ENCODE results near the gene STRIP1.

Gene STRIP1

GRCh38 chr1:110056776-110057175, 22.4 kb downstream of the STRIP1 start:
- DNase-seq (ENCODE audit: low read depth) = no peak
- TF ChIP-seq, protein P1, sequence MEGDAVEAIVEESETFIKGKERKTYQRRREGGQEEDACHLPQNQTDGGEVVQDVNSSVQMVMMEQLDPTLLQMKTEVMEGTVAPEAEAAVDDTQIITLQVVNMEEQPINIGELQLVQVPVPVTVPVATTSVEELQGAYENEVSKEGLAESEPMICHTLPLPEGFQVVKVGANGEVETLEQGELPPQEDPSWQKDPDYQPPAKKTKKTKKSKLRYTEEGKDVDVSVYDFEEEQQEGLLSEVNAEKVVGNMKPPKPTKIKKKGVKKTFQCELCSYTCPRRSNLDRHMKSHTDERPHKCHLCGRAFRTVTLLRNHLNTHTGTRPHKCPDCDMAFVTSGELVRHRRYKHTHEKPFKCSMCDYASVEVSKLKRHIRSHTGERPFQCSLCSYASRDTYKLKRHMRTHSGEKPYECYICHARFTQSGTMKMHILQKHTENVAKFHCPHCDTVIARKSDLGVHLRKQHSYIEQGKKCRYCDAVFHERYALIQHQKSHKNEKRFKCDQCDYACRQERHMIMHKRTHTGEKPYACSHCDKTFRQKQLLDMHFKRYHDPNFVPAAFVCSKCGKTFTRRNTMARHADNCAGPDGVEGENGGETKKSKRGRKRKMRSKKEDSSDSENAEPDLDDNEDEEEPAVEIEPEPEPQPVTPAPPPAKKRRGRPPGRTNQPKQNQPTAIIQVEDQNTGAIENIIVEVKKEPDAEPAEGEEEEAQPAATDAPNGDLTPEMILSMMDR (IDR thresholded peaks at IDR 0.05; ENCODE audit: low read depth, low read length, missing control alignments) = no peak
- no peak overlapping the region for H3K4me3 ChIP-seq (ENCODE audit: low read depth, low read length)

DNA sequence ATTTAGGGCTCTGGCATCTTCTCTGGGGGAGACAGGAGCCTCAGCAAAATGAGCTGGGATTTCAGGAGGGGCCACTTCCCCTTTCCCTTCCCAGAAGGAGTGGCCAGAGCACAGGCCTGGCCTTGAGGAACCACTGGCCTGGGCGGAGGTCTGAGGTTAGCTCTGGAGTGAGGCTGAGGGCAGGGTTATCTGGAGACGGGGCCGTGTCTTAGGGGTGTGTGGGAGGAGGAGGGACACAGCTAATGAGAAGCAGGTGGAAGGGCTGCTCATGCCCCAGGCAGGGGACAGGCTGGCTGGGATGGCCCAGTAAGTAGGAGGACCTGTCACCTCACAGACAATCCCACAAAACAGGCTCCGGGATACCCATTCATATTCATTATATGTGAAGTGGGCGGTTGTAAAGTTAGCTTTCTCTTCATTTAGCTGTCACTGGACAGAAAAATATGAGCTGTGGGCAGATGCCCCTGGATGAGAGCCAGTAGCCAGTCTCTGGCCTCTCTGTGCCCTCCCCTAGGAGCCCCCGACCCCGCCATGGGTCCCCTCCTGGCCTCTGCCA, 23.6 kb downstream of the STRIP1 start:
- TF ChIP-seq, protein P1 (IDR thresholded peaks at IDR 0.05; ENCODE audit: low read depth, low read length, missing control alignments) = no peak
- no peak for DNase-seq (ENCODE audit: low read depth)

GRCh38 chr1:110058591-110058990, 24.2 kb downstream of the STRIP1 start:
- no peak overlapping the region for H3K4me3 ChIP-seq (ENCODE audit: low read depth, low read length)
- TF ChIP-seq, protein P1 (IDR thresholded peaks at IDR 0.05; ENCODE audit: low read depth, low read length, missing control alignments) = no peak
- DNase-seq (ENCODE audit: low read depth) = no peak

More for the DNA sequence above, 23.6 kb downstream of the STRIP1 start:
- no peak overlapping the region for H3K4me3 ChIP-seq (ENCODE audit: low read depth, low read length)

GRCh38 chr1:110059133-110059863, 24.9 kb downstream of the STRIP1 start:
- no peak overlapping the region for H3K4me3 ChIP-seq (ENCODE audit: low read depth, low read length)
- no peak for DNase-seq (ENCODE audit: low read depth)
- TF ChIP-seq, protein P1 (IDR thresholded peaks at IDR 0.05; ENCODE audit: low read depth, low read length, missing control alignments) = no peak

DNA sequence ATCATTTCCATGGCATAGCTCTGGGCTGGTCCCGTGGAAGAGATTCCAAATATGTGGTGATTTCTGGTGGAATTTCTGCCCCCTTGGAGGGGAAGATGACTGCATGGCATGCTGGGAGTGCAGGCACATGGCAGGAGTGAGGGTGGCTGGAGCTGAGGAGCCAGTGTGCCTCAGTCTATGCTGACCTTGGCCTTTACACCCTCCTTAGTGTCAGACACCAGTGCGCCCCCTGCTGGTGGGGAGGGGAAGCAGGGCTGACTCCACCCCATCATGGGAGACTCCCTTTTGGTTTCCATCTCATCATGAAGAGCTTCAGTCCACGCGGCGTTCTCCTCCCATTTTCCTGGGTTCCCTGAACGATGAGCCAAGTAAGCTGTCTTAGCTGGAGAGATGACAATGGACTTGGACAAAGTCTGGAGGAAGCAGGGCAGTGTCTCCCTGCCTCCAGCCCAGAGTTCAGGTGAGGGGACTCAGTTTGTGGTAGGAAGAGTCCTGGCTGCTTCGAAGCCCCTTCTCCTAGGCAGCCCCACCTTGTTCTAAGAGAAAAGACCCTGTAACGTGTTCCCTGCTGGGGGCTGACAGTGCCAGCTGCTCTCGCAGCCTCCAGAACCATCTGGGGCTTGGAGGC, 25.7 kb downstream of the STRIP1 start:
- TF ChIP-seq, protein P1 (IDR thresholded peaks at IDR 0.05; ENCODE audit: low read depth, low read length, missing control alignments) = peak; percentile 99
- peak; percentile 15 for DNase-seq (ENCODE audit: low read depth)
- H3K4me3 ChIP-seq (ENCODE audit: low read depth, low read length) = no peak overlapping the region

DNA sequence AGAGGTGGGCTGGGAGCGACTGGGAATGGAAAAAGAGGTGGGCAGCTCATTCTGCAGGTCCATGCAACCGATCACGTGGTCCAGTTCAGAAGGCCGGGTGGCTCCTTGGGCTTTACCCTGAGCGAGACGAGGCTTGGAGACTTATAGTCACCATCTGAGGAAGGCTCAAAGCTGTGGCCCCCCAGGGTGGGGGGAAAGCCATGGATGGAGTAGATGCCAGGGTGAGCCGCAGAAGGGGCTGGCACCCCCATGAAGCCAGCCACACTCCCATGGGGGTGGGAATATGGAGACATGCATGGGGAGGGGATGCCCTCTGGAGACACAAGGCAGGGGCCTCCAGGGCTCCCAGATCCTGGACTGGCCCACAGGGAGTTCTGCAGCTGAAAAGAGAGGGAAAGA, 26.2 kb downstream of the STRIP1 start:
- no peak for DNase-seq (ENCODE audit: low read depth)
- TF ChIP-seq, protein P1 (IDR thresholded peaks at IDR 0.05; ENCODE audit: low read depth, low read length, missing control alignments) = no peak
- H3K4me3 ChIP-seq (ENCODE audit: low read depth, low read length) = no peak overlapping the region

Data from GM12864 (cell line).